Naive thymus-derived CD8-positive, alpha-beta T cell (primary cell): Measurements from ENCODE around the gene MAVS. TPM values are rescaled to one million over a fixed set of nuclear protein-coding genes. Genes with fewer than 3 reads are reported as not detected.

Experiments used
- ATAC-seq, 2 donors: fragments of 150-1000 bp; cut with Tn5 transposase in 1 of 2; sonication (Bioruptor Pico), chemical (Tn5 transposase) in 1 of 2; 1 replicate in 1 of 2; 2 replicates in 1 of 2; pipeline ENCODE4 v1.10.0; 2021; ENCODE audit warnings: mild to moderate bottlenecking in 2 of 2, moderate library complexity in 2 of 2
- POLR2A ChIA-PET: fragments of 350-600 bp; sonication (Branson Sonifier 250); formaldehyde crosslinking; loops from one replicate; lab custom pipeline; 2021; ENCODE audit warnings: antibody characterized with exemption; lab: Charles Lee
- DNase-seq, 10 donors: peaks; one replicate each; pipeline versions ENCODE4 v3.0.0 to v3.0.0-alpha.2; 2020 to 2022
- H3K27ac Mint-ChIP-seq, 10 donors: one replicate each; pipeline ENCODE4 v1.8.0; 2020 to 2022; ENCODE audit warnings: mild to moderate bottlenecking in 10 of 10, mixed read lengths in 10 of 10, moderate library complexity in 4 of 10, inconsistent platforms in 1 of 10
- H3K27me3 Mint-ChIP-seq, 5 donors: one replicate each; pipeline ENCODE4 v1.8.0; 2021 to 2022; ENCODE audit warnings: mixed read lengths in 5 of 5
- H3K36me3 Mint-ChIP-seq, 3 donors: one replicate each; pipeline ENCODE4 v1.8.0; 2020 to 2022; ENCODE audit warnings: mixed read lengths in 3 of 3, mild to moderate bottlenecking in 2 of 3, inconsistent platforms in 1 of 3
- H3K4me1 Mint-ChIP-seq, 4 donors: one replicate each; pipeline ENCODE4 v1.8.0; 2021 to 2022; ENCODE audit warnings: mixed read lengths in 4 of 4
- H3K4me3 Mint-ChIP-seq, 10 donors: one replicate each; pipeline ENCODE4 v1.8.0; 2020 to 2022; ENCODE audit warnings: mild to moderate bottlenecking in 10 of 10, mixed read lengths in 10 of 10, moderate library complexity in 6 of 10, inconsistent platforms in 1 of 10
- H3K9me3 Mint-ChIP-seq, 9 donors: one replicate each; pipeline ENCODE4 v1.8.0; 2020 to 2022; ENCODE audit warnings: mixed read lengths in 9 of 9, mild to moderate bottlenecking in 3 of 9, inconsistent platforms in 1 of 9, moderate library complexity in 1 of 9
- microRNA-seq: library from miRNA; unstranded; fragments of <30 nt; microRNA quantifications from one replicate; pipeline ENCODE4 v1.2.0, GENCODE V29; 2022; ENCODE audit warnings: borderline microRNAs expressed
- polyA plus RNA-seq, 3 donors: library from polyadenylated mRNA; unstranded; fragments of 300-500 nt; fragmentation: Illumina TruSeq; gene quantifications; one replicate each; pipeline ENCODE4 v1.2.3, GENCODE V29; 2021
- total RNA-seq, 8 experiments: library from RNA in 2 of 8; stranded (reverse) in 2 of 8; gene quantifications; one replicate each; pipeline ENCODE4 v1.2.3 and lab custom pipeline; 2021 to 2026

Gene MAVS
- total and polyA plus RNA-seq, 5 experiments from 2014 or later = 2.2 to 45.7 (median 8.5) TPM

DNA sequence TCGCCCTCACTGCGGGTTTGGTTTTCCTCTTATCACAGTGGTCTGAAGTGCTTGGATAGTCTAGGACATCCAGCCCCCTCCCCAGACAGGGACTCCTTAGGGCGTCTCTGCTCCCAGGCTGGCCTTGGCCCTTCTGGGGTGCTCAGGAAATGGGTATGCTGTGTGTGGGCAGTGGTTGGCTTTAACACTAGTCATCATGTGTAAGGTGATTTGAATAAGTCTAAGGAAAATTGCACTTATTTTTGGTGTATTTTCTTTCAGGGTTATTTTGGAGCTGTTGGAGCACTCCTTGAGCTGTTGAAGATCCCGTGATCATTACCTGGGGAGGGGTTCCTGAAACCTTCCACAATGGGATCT lies 76.3 kb downstream of the MAVS start:
- POLR2A ChIA-PET = interaction anchor here (2.0 kb wide), 1 partner anchor 10 kb away, joined by 5 read pairs; no protein-coding TSS in a partner anchor
- H3K9me3 Mint-ChIP-seq = no peaks in the 10 kb centered on the region
- no peak for DNase-seq
- no peak for ATAC-seq
- H3K36me3 Mint-ChIP-seq = peaks cover 3 to 74% (median 4%) of the 10 kb centered on the region in 3 donors
- H3K27me3 Mint-ChIP-seq = no peaks in the 10 kb centered on the region
- H3K27ac Mint-ChIP-seq = peak overlapping the region in 9 of 10 donors; percentile 31 to 89 (median 71)
- no peak overlapping the region for H3K4me3 Mint-ChIP-seq
- peaks cover 20 to 57% (median 45%) of the 10 kb centered on the region in 4 donors for H3K4me1 Mint-ChIP-seq

DNA sequence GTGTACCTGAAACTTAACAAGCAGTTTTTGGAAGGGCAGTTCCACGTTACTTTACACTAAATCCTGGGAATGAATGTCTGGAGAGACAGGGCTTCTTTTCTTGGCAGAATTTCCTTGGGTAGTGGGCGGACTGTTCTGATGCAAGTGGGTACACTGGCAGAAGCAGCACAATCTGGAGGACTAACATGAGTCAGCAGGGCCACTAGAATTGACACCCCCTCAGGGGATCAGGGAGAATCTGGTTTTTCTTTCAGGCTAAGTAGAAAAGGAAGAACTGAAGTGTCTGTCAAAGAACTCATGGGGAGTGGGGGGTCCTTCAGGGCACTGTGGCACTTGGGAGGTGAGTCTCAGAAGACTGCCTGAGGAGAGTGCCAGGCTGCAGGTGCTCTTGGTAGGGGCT lies 77.2 kb downstream of the MAVS start:
- peaks cover 23 to 61% (median 49%) of the 10 kb centered on the region in 4 donors for H3K4me1 Mint-ChIP-seq
- no peaks in the 10 kb centered on the region for H3K9me3 Mint-ChIP-seq
- peaks cover 3 to 66% (median 4%) of the 10 kb centered on the region in 3 donors for H3K36me3 Mint-ChIP-seq
- no peaks in the 10 kb centered on the region for H3K27me3 Mint-ChIP-seq
- ATAC-seq = no peak
- POLR2A ChIA-PET = no interaction called here
- DNase-seq = no peak
- H3K27ac Mint-ChIP-seq = peak overlapping the region; percentile 26 to 89 (median 76)
- H3K4me3 Mint-ChIP-seq = no peak overlapping the region

DNA sequence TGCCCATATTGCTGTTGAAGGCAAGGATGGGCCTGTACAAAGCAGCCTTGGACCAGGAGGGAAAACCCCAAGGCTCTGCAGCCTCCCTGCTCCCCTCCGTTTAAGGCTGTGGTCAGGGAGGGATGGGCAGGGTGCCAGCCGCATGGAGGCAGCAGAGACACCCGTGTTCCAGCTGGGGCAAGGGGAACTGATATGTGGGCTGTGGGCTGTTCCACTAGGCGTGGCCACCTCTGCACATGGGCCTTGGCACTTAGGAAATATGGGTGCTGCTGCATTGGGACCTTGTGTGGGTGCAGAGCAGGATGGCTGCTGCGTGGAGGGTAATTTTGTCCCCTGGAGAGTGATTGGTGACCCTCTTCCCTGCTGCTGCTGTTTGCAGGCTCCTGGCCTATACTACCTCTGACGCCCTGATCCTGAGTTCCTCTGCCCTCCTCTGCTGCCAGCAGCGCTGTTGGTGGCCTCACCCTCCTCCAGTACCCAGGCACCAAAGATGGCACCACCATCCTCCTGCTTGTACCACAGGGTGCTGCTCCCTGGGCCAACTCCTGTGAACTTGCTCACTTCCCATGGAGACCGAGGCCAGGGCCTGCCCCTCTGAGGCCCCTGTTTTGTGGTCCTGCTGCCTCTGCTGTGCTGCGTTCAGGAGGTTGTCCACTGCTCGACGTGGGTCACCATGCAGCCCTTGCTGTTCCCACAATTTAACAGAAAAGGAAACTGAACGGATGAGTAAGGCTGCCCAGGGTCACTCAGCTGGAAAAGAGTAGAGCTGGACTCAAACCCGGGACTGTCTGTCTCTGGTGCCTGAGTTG lies 77.9 kb downstream of the MAVS start:
- no peaks in the 10 kb centered on the region for H3K27me3 Mint-ChIP-seq
- H3K36me3 Mint-ChIP-seq = peaks cover under 1 to 59% (median 3%) of the 10 kb centered on the region in 3 donors
- H3K4me1 Mint-ChIP-seq = peaks cover 25 to 62% (median 54%) of the 10 kb centered on the region in 4 donors
- no peaks in the 10 kb centered on the region for H3K9me3 Mint-ChIP-seq
- peak in 1 of 2 donors; percentile 23 for ATAC-seq
- POLR2A ChIA-PET = interaction anchor here (0.6 kb wide), 1 partner anchor 66 kb away, joined by 3 read pairs; no protein-coding TSS in a partner anchor
- H3K27ac Mint-ChIP-seq = peak overlapping the region; percentile 60 to 89 (median 76)
- no peak overlapping the region for H3K4me3 Mint-ChIP-seq
- DNase-seq = no peak

DNA sequence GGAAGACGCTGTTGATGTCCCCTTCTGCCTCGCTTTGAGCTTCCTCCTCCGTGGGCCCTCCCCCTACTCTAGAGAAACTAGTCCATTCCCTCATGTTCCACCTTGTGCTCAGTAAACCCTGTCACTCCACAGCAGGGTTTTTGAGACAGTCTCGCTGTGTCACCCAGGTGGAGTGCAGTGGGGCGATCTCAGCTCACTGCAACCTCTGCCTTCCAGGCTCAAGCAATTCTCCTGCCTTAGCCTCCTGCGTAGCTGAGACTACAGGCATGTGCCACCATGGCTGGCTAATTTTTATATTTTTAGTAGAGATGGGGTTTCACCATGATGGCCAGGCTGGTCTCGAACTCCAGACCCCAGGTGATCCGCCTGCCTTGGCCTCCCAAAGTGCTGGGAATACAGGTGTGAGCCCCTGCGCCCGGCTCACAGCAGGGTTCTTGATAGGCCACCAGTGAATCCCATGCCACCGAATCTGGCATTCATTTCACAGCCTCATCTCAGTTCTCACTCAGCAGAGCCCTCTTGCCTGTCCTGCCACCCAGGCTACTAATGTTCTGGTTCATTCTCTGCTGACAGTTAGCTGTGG lies 78.6 kb downstream of the MAVS start:
- peaks cover 29 to 66% (median 57%) of the 10 kb centered on the region in 4 donors for H3K4me1 Mint-ChIP-seq
- H3K9me3 Mint-ChIP-seq = no peaks in the 10 kb centered on the region
- POLR2A ChIA-PET = interaction anchor here (0.6 kb wide), 1 partner anchor 66 kb away, joined by 3 read pairs; no protein-coding TSS in a partner anchor
- no peaks in the 10 kb centered on the region for H3K27me3 Mint-ChIP-seq
- H3K4me3 Mint-ChIP-seq = no peak overlapping the region
- peak overlapping the region in 9 of 10 donors; percentile 37 to 89 (median 66) for H3K27ac Mint-ChIP-seq
- no peak for ATAC-seq
- peaks cover 0 to 53% (median 3%) of the 10 kb centered on the region in 3 donors for H3K36me3 Mint-ChIP-seq
- no peak for DNase-seq

Small RNA genes lying within 50 kb of the gene (microRNA-seq; reads per million reads assigned to microRNA genes)
- gene MIR103A2 = not detected
- not detected for gene MIR103B2

Other genes with a start within 250 kb of the MAVS start
- not detected for gene GFRA4, start 183.4 kb upstream of the MAVS start, total RNA-seq
- not detected for gene GFRA4, start 183.4 kb upstream of the MAVS start, polyA plus RNA-seq
- not detected for gene ADAM33, start 164.8 kb upstream of the MAVS start, total RNA-seq
- gene ADAM33, start 164.8 kb upstream of the MAVS start, polyA plus RNA-seq = not detected
- under 1 TPM; 0.22 to 0.62 TPM for gene SIGLEC1, start 134.2 kb upstream of the MAVS start, total RNA-seq
- gene SIGLEC1, start 134.2 kb upstream of the MAVS start, polyA plus RNA-seq = not detected
- gene HSPA12B, start 114.1 kb upstream of the MAVS start, total RNA-seq = not detected
- gene HSPA12B, start 114.1 kb upstream of the MAVS start, polyA plus RNA-seq = under 1 TPM in 2 of 3 donors, not detected in 1; 0.05 to 0.07 TPM
- 10 to 100 TPM; 19.5 to 19.6 TPM for gene ADISSP, start 79.1 kb upstream of the MAVS start, total RNA-seq
- 10 to 100 TPM; 17.6 to 32.4 (median 22.2) TPM for gene ADISSP, start 79.1 kb upstream of the MAVS start, polyA plus RNA-seq
- gene SPEF1, start 65.4 kb upstream of the MAVS start, total RNA-seq = under 1 TPM in 1 of 2 experiments, not detected in 1; 0.33 TPM
- gene SPEF1, start 65.4 kb upstream of the MAVS start, polyA plus RNA-seq = not detected
- 10 to 100 TPM; 45.8 to 48.6 TPM for gene CENPB, start 60.1 kb upstream of the MAVS start, total RNA-seq
- 1 to 10 TPM; 1.0 to 1.7 (median 1.4) TPM for gene CENPB, start 60.1 kb upstream of the MAVS start, polyA plus RNA-seq
- 100 to 1,000 TPM; 320 to 336 TPM for gene CDC25B, start 50.5 kb upstream of the MAVS start, total RNA-seq
- 10 to 100 TPM; 38.1 to 49.7 (median 42.0) TPM for gene CDC25B, start 50.5 kb upstream of the MAVS start, polyA plus RNA-seq
- gene AP5S1, start 26.3 kb upstream of the MAVS start, total RNA-seq = 10 to 100 TPM; 12.6 to 14.5 TPM
- gene AP5S1, start 26.3 kb upstream of the MAVS start, polyA plus RNA-seq = 10 to 100 TPM; 10.1 to 21.8 (median 19.3) TPM
- 10 to 100 TPM; 66.6 to 72.5 TPM for gene PANK2, start 42.6 kb downstream of the MAVS start, total RNA-seq
- gene PANK2, start 42.6 kb downstream of the MAVS start, polyA plus RNA-seq = 10 to 100 TPM; 32.9 to 36.8 (median 36.8) TPM
- gene RNF24, start 168.7 kb downstream of the MAVS start, total RNA-seq = 10 to 100 TPM; 18.0 to 19.9 TPM
- 10 to 100 TPM in 2 of 3 donors, 1 to 10 TPM in 1; 6.4 to 13.3 (median 10.1) TPM for gene RNF24, start 168.7 kb downstream of the MAVS start, polyA plus RNA-seq